Endodermal cell (in vitro differentiated cells): ENCODE data around the gene NRXN2. TPM values are rescaled to one million over a fixed set of nuclear protein-coding genes. Genes with fewer than 3 reads are reported as not detected.

ENCODE experiments used
- DNase-seq: peaks from one replicate; pipeline ENCODE4 v3.0.0-alpha.2; 2017
- H3K27ac ChIP-seq: 2 replicates; pipeline ENCODE4 v1.5.1; 2013; ENCODE audit warnings: mild to moderate bottlenecking, low read depth, low read length, moderate library complexity
- H3K27me3 ChIP-seq: 2 replicates; pipeline ENCODE4 v1.6.1; 2013; ENCODE audit warnings: mild to moderate bottlenecking, low read length, moderate library complexity; ENCODE audit not compliant: insufficient read depth, control insufficient read depth, poor library complexity, severe bottlenecking
- H3K36me3 ChIP-seq: 2 replicates; pipeline ENCODE4 v1.7.0; 2013; ENCODE audit warnings: mild to moderate bottlenecking, low read length, moderate library complexity; ENCODE audit not compliant: control insufficient read depth, insufficient read depth
- H3K4me1 ChIP-seq: one replicate; pipeline ENCODE4 v1.7.0; 2013; ENCODE audit warnings: low read length; ENCODE audit not compliant: control insufficient read depth, insufficient read depth
- H3K4me3 ChIP-seq: 2 replicates; pipeline ENCODE4 v1.5.1; 2013; ENCODE audit warnings: mild to moderate bottlenecking, low read length, moderate library complexity
- H3K9ac ChIP-seq: 2 replicates; pipeline ENCODE4 v1.6.1; 2013; ENCODE audit warnings: mild to moderate bottlenecking, low read length, moderate library complexity; ENCODE audit not compliant: poor library complexity, severe bottlenecking; ENCODE audit errors: extremely low read depth
- H3K9me3 ChIP-seq: 2 replicates; pipeline ENCODE4 v1.6.1; 2013; ENCODE audit warnings: mild to moderate bottlenecking, low read length, moderate library complexity; ENCODE audit not compliant: control insufficient read depth
- H3K27ac Mint-ChIP-seq: 2 replicates; pipeline ENCODE4 v1.8.0; 2020; ENCODE audit warnings: mixed read lengths
- H3K27me3 Mint-ChIP-seq: 2 replicates; pipeline ENCODE4 v1.8.0; 2021; ENCODE audit warnings: mild to moderate bottlenecking, mixed read lengths; ENCODE audit not compliant: insufficient read depth
- H3K36me3 Mint-ChIP-seq: 2 replicates; pipeline ENCODE4 v1.8.0; 2020; ENCODE audit warnings: low read depth, mixed read lengths
- H3K4me1 Mint-ChIP-seq: 2 replicates; pipeline ENCODE4 v1.8.0; 2020; ENCODE audit warnings: mixed read lengths
- H3K4me3 Mint-ChIP-seq: 2 replicates; pipeline ENCODE4 v1.8.0; 2020; ENCODE audit warnings: mild to moderate bottlenecking, moderate library complexity, mixed read lengths
- H3K9me3 Mint-ChIP-seq: 2 replicates; pipeline ENCODE4 v1.8.0; 2020; ENCODE audit warnings: mild to moderate bottlenecking, mixed read lengths
- whole genome bisulfite sequencing, 2 experiments: methylation state at CpG; one replicate each; pipeline versions ENCODE4 v1.1.5 to v1.1.7; 2013; ENCODE audit warnings: missing lambda C conversion rate in 2 of 2, mixed read lengths in 1 of 2; ENCODE audit not compliant: insufficient coverage in 1 of 2, insufficient read length in 1 of 2; 5-methylcytosine and 5-hydroxymethylcytosine counted together
- total RNA-seq, 2 donors: library from RNA; stranded (reverse); fragmentation: NEBNext Ultra II Directional in 1 of 2; extraction: Animal tissue kit (Norgen Biotek cat#: 25700) in 1 of 2; gene quantifications; 2 replicates in 1 of 2; 3 replicates in 1 of 2; pipeline ENCODE4 v1.2.1, GENCODE V29; 2021
- TF ChIP-seq, protein P1 (sequence below): fragments of 200-600 bp; sonication (generic); conservative IDR thresholded peaks from 2 replicates; pipeline ENCODE4 v1.5.0; 2021; ENCODE audit warnings: antibody characterized with exemption, mild to moderate bottlenecking

Gene NRXN2
- total RNA-seq, 2 donors from 2014 or later, result 1.00 to 1.5 TPM

DNA sequence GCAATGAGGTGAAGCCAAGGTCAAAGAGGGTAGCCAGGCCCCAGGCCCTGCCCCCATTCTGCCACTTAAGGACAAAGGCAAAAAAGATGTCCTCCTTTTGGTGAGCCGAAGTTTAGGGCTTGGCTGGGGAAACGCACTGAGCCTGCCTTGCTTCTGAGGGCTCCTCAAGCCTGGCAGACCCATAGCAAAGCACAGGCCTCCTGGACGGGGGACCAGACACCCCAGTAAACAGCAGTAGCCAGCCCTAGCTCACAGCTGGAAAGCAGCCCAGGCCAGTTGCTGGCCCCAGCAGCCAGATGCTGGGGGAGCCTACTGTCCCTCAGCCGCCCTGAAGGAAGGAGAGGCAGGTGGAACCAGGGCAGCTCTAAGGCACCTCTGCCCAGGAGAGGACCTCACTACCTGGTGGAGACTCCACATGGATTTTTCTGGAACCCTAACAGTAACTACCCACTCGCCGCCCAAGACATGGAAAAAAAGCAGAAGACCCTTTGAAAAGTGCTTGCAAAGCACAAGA, 40.6 kb upstream of the NRXN2 start:
- Histone ChIP-seq H3K27ac (peak overlapping the region; percentile 77), H3K36me3 (peaks cover 56% of the 10 kb centered on the region), H3K9me3 (no peaks in the 10 kb centered on the region), H3K9ac (no peak overlapping the region), H3K27me3 (no peaks in the 10 kb centered on the region), H3K4me1 (peaks cover 16% of the 10 kb centered on the region), H3K4me3 (no peak overlapping the region)
- no peak for DNase-seq
- Mint-ChIP-seq H3K27ac (peak overlapping the region; percentile 87), H3K4me3 (peak overlapping the region; percentile 8), H3K9me3 (no peaks in the 10 kb centered on the region), H3K4me1 (peaks cover 46% of the 10 kb centered on the region), H3K36me3 (peaks cover 56% of the 10 kb centered on the region), H3K27me3 (no peaks in the 10 kb centered on the region)
- WGBS, 2 experiments, result 78 to 85% methylated on average over 4 to 6 of the region's 6 CpGs
- TF ChIP-seq, protein P1, sequence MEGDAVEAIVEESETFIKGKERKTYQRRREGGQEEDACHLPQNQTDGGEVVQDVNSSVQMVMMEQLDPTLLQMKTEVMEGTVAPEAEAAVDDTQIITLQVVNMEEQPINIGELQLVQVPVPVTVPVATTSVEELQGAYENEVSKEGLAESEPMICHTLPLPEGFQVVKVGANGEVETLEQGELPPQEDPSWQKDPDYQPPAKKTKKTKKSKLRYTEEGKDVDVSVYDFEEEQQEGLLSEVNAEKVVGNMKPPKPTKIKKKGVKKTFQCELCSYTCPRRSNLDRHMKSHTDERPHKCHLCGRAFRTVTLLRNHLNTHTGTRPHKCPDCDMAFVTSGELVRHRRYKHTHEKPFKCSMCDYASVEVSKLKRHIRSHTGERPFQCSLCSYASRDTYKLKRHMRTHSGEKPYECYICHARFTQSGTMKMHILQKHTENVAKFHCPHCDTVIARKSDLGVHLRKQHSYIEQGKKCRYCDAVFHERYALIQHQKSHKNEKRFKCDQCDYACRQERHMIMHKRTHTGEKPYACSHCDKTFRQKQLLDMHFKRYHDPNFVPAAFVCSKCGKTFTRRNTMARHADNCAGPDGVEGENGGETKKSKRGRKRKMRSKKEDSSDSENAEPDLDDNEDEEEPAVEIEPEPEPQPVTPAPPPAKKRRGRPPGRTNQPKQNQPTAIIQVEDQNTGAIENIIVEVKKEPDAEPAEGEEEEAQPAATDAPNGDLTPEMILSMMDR, result no peak

DNA sequence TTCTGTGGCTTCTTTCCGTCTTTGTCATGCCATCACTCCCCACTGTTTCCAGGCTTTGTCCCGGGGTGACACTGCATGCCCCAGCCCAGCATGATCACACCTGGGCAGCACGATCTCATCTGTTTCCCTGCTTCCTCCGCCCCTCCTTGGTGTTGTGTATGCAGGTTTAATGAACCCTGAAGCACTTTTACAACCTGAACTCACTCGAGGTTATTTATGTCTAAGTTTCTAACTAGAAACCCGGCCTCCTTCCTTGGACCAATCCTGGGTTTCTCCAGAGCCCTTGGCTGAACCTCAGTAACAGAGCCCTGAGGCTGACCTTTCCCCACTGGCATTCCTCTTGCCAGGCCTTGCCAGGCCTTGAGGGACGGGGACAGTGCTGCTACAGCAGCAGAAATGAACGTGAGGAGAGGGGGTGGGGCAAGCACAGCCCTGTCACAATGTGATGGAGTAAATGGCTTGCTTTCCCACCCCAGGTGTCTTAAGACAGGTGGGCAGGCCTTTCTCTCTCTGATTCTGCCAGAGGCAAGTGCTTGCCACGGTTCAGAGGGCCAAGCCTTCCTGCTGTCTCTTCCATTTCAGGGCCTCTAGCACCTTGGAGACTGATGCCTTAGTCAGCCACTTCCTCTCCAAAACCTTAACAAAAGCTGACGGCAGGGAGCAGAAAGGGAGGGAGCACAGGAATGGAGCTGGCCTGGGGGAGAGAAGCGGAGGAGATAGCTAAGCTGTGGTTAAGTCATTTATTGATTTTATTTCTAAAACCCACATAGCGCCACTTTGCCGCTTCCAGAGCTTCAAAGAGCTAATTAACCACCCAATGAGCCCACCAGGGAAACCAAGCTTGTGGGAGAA, 39.9 kb upstream of the NRXN2 start:
- peaks cover 49% of the 10 kb centered on the region for H3K36me3 Mint-ChIP-seq
- no peak overlapping the region for H3K4me3 ChIP-seq
- H3K9me3 Mint-ChIP-seq, result no peaks in the 10 kb centered on the region
- H3K4me1 ChIP-seq, result peaks cover 16% of the 10 kb centered on the region
- DNase-seq, result peak; percentile 88
- H3K9me3 ChIP-seq, result no peaks in the 10 kb centered on the region
- peaks cover 46% of the 10 kb centered on the region for H3K4me1 Mint-ChIP-seq
- no peak overlapping the region for H3K4me3 Mint-ChIP-seq
- no peaks in the 10 kb centered on the region for H3K27me3 Mint-ChIP-seq
- peak overlapping the region; percentile 55 for H3K27ac Mint-ChIP-seq
- H3K27ac ChIP-seq, result peak overlapping the region; percentile 77
- TF ChIP-seq, protein P1, result no peak
- H3K27me3 ChIP-seq, result no peaks in the 10 kb centered on the region
- peaks cover 49% of the 10 kb centered on the region for H3K36me3 ChIP-seq
- 57 to 58% methylated on average over 11 of the region's 13 CpGs for WGBS, 2 experiments
- H3K9ac ChIP-seq, result no peak overlapping the region

DNA sequence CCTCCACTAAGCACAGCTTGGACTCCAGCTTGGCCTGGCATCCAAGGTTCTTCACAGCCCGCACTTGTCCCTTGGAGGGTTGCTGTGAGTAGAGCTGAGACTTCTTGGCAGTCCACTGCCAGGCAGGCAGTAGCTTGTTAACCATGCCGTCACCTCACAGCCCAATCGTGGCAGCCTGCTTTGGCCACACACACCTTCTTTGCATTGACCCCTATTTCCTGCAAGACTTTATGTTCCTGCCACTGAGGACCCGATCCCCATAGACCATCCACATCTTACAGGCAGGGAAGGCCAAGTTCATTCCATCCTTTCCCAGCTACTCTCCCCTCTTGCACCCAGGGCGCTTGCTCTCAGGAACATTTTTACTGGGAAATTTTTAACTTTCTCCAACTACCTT, 39.3 kb upstream of the NRXN2 start:
- Histone ChIP-seq H3K9ac (no peak overlapping the region), H3K36me3 (peaks cover 43% of the 10 kb centered on the region), H3K9me3 (no peaks in the 10 kb centered on the region), H3K4me3 (no peak overlapping the region), H3K27ac (no peak overlapping the region), H3K4me1 (peaks cover 16% of the 10 kb centered on the region), H3K27me3 (no peaks in the 10 kb centered on the region)
- TF ChIP-seq, protein P1, result no peak
- 84 to 86% methylated on average over 3 to 5 of the region's 5 CpGs for WGBS, 2 experiments
- no peaks in the 10 kb centered on the region for H3K27me3 Mint-ChIP-seq
- H3K27ac Mint-ChIP-seq, result peak overlapping the region; percentile 81
- no peak overlapping the region for H3K4me3 Mint-ChIP-seq
- peaks cover 43% of the 10 kb centered on the region for H3K4me1 Mint-ChIP-seq
- peaks cover 43% of the 10 kb centered on the region for H3K36me3 Mint-ChIP-seq
- no peak for DNase-seq
- no peaks in the 10 kb centered on the region for H3K9me3 Mint-ChIP-seq
